Stimulated activated CD4-positive, alpha-beta T cell treated with anti-CD3 and anti-CD28 coated beads, Interleukin-15, amount 100 ng/mL, for 1 hour (primary cell): ENCODE measurements around the gene SPDYA.
"Not testable (repeated sequence)": the region's sequence is repeated elsewhere in the genome, so short reads cannot be mapped to it uniquely, and the experiment has no call there.

Source experiments
- DNase-seq, 2 donors: peaks; one replicate each; pipeline ENCODE4 v3.0.0-alpha.2; 2020; ENCODE audit warnings: low read depth in 1 of 2, low spot score in 1 of 2

The SPDYA gene

DNA sequence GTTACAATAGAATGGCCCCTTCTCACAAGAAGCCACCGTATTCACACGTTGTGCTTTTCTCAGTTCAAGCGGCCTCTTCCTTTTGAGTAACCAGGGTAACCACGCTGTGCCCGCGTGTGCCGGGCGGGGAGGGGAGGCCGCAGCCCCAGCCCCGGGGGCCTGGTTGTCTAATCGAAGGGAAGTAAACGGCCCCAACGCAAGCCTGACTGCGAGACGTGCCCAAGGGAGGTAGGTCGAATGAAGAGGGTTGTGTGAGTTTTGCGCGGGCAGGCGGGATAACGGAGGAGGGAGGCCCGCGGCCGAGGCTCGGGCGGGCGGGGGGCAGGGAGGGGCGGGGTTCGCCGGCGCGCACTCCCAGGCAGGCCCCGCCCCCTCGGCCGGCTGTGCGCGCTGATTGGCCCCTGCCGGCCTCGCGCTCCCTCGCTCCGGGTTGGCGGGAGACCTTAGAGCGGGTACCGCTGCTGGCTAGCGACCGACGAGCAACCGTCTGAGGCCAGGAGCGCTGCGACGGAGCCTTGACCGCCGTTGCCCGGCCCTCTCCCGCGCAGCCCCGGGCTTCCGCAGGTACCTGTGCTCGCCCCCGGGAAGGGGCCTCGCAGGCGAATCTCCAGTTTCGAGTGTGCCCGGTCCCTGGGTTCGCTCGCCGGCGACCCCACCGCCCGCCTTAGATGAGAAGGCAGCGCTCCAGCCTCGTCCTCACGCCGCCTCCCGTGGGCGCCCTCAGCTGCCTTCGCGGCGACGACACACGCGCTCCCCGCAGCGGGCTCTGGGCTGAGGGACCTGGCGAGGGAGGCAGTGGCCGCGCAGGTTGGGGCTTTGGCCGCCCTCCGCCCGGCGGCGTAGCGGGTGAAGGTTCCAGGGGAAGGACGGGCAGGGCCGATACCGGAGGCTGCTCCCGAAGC, at the start of gene SPDYA:
TSS of gene SPDYA (plus strand) at position 451 of the 902 bp plus-strand sequence. CDS start 5,181 bp downstream, outside the sequence.
- DNase-seq, result peak; percentile 65 to 71

DNA sequence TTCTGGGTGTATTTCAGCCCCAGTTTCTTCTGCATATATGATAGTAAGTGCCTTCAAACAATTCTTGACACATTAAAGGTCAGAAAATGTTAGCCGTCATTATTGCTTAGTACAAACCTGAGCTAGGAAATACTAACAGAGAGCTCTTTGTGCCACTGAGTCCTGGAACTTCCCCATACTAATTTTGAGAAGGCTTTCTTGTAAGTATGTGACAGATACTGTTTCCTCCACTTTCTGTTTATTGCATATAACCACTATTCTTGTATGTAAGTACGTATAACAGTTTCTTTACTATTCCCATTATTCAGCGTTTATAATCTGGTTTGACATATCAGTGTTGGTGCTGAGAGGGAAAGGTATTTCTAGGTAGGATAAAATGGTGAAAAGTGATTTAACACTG, 49.2 kb upstream of the SPDYA start:
- no peak for DNase-seq

DNA sequence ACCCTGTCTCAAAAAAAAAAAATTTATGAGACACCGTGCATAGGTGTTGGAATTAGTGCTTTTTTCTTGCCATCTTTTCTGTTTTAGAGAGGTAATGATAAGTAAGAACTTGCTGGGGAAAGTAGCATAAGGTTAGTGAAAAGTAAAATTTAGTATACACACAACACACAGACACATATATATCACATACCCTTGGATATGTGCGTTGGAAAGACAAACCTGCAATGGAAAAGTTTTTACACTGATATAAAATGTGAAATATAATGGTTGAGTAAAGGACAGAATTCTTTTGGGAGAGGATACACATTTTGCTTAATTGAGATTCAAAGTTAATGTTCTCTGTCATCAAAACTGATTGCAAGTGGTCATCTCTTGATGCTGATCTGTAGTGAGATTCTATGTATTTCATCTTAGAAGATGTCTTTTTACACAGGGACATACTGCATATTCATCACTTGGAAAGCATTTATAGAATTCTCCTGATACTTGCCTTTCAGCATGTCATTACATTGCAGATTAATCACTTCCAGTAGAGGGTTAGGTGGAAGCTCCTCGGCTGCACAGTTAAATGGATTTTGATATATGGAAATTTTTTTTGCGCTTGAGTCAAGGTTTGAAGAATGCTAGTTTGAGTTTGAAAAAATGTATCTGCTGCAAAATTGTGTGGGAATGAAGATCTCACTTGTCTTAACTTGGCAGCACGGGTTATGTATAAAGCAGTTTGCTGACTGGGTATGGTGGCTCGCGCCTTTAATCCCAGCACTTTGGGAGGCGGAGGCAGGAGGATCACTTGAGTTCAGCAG, 45.5 kb upstream of the SPDYA start:
- DNase-seq, result no peak

DNA sequence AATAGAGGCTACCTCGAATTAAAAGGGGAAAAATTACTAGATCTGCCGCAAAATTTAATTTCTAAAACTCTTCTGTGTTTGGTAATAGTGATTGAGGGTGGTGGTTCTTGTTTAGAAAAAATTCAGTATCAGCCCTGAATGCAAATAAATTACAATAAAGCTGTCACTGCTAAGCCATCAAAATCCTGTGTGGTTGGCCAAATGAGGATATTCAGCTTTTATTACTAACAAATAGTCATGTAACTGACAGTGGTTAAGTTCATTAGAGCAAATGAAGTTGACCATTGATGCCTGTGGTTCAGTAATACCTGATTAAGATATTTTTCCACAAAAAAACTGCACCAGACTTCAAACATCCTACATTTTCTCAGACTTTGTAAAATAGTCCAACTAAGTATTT, 44.6 kb upstream of the SPDYA start:
- no peak for DNase-seq

DNA sequence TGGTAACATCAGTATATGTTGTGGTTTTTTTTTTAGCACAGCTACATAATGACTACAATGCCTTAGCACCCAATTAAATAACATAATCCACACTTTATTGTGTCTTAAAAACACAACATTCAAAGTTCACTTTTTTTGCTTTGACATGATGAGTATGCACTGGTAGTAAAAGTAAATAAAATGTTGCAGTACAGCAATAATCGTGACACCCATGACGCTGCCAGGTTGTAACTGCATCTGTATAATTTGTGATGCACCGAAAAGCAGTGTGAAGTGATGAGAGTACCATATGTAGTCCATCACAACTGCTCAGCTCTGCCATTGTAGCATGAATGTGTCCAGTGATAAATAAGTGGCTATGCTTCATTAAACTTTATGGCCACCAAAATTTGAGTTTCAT, 43.3 kb upstream of the SPDYA start:
- DNase-seq, result no peak

DNA sequence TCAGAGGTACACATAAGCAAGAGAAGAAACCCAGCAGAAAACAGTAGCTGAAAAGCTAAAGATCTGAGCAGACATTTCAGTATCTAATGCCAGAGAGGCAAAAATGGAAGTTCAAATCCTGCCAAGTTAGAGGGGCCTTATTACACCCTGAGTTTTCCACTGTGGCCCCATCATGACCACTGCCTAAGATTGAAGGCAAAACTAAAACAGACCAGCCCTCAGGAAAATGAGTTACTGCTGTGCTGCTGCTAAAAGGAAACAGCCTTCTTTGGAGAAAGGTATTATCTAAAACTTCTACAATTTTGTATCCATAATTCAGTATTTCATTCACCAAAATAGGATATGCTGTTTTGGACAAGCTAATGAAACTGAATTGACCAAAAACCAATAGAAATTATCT, 42.2 kb upstream of the SPDYA start:
- no peak for DNase-seq

DNA sequence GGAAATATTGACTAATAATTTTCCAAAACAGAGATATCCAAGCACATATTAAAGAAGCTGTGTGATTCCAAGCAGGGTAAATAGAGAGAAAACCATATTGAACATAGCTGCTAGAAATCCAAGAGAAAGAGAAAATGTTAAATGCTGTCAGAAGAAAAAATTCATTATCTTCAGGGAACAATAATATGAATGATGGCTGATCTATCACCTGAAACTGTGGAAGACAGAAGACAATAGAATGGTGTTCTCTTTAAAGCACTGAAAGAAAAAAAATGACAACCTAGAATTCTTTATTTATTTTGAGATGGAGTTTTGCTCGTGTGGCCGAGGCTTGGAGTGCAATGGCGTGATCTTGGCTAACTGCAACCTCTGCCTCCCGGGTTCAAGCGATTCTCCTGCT, 41.7 kb upstream of the SPDYA start:
- no peak for DNase-seq

DNA sequence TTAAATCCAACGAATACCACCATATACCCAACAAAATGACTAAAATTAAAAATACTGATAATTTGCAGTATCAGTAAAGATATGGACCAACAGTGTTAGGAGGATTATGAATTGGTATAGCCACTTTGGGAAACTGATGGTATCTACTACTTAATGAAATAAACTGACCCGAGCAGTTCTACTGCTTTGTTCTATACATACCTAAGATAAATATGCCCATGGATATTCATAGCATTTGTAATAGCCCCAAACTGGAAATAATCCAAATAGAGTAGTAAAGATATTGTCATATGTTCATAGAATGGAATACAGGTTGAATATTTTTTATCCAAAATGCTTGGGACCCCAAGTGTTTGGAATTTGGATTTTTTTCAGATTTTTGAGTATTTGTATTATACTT, 38.3 kb upstream of the SPDYA start:
- no peak for DNase-seq

DNA sequence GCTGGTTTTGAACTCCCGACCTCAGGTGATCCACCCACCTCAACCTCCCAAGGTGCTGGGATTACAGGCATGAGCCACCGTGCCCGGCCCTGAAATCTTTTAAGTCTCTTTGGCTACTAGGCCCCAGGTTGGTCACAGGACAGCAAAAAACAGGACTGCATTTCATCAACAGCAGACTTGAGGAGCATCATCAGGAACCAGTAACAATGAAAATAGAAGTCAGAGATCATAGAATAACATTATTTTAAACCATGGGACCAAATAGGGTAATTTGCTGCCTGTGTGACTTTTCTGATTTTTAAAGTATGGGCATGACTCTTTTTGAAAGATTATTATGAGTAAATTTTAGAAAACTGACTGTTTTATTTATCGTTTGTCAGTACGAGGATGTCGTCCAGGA, 34.2 kb upstream of the SPDYA start:
- DNase-seq, result no peak

DNA sequence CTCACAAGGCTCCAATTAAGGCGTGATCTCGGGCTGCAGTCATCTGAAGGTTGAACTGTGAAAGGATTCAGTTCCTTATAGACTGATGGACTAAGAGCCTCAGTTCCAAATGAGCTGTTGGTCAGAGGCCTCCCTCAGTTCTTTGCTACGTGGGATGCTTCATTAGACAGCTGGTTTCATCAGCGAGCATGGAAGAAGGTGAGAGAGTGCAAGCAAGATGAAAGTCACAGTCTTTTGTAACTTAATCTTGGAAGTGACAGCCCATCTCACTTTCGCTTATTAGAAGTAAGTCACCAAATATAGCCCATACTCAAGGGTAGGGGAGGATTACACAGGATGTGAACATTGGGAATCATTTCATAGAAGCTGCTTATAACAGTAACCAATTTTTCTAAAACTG, 32.2 kb upstream of the SPDYA start:
- no peak for DNase-seq

DNA sequence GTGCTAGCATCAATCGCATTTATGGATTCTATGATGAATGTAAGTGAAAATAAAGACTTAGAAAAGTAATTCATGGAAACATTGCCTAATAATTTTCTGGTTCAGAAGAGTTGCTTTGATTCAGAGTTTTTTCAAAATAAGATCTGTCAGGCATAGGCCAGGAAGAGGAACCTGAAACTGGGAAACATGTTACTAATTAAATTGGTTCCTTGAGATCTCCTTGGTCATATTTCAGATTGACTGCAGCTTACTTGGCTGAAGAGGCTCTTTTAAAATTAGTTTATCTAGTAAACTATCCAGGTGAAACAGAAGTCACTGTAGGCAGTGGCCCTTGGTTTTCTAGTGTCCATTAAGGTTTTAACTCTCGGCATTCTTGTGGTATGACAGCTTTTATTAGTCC, 31.6 kb upstream of the SPDYA start:
- DNase-seq, result no peak

DNA sequence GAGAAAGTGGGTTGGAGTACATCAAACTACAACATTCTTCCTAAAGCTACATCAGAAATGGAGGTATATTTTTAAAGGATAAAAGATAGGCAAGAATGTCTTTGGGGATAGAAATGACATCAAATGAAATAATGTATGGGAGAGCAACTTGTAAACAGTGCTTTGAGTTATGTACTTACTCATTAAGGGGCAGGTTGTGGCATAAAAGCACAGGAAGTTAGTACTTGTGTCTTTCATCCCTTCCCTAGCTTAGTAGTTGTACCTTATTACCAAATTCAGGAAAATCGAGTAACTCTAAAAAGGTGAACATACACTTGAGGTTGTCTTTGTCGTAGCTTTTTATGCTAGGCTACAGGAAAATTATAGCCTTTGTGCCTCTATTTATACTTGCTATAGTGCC, 30.1 kb upstream of the SPDYA start:
- DNase-seq, result no peak

DNA sequence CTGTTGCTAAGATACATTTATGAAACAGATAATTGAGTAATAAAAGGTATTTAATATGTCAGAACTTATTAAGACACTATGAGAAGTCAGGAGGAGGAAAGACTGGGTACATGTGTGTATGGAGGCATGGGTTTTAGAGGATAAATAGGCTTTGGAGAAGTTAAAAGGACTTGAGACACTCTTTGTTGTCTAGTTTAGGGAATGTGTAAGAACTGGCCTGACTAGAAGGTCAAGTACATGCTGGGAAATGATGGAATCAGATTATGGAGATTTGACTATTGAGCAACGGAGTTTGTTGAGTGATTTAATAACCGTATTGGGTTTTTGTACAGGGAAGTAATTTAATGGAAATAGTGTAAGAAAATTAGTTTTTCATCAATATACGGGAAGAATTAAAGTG, 28.2 kb upstream of the SPDYA start:
- no peak for DNase-seq

DNA sequence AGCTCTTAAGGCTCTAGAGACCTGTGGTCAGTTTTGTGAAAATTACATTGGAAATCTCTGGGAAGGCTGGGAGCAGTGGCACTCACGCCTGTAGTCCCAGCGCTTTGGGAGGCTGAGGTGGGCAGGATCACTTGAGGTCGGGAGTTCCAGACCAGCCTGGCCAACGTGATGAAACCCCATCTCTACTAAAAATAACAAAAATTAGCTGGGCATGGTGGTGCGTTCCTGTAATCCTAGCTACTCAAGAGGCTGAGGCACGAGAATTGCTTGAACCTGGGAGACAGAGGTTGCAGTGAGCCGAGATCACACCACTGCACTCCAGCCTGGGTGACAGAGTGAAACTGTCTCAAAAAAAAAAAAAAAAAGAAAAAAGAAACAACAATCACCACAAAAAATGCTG, 26.1 kb upstream of the SPDYA start:
- DNase-seq, result not testable (repeated sequence)

DNA sequence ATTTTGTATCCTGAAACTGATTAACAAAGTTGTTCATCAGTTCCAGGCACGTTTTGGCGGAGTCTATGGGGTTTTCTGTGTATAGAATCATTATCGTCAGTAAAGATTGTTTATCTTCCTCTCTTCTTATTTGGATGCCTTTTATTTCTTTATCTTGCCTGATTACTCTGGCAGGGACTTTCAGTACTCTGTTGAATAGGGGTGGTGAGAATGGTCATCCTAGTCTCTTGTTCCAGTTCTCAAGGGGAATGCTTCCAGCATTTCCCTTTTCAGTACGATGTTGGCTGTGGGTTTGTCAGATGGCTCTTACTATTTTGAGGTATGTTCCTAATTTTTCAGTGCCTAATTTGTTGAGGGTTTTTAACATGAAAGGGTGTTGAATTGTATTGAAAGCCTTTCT, 14.0 kb upstream of the SPDYA start:
- DNase-seq, result no peak

DNA sequence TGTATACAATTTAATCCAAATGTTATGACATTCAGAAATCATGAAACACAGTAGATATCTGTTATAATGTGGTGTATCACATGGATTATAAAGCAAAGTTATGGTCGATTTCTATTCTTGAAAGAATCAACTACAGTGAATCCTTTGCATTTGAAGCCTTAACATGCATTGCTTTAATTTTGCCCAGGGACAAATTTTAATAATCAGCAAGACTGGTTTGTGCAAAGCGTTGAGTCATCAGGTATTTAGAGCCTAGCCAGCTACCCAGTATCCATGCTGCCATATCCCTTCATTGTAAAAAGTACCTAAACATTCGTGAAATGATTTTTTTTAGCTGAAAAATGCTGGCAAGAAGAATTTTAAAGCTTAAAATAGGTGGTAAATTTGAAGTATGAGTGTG, 8.9 kb upstream of the SPDYA start:
- no peak for DNase-seq

DNA sequence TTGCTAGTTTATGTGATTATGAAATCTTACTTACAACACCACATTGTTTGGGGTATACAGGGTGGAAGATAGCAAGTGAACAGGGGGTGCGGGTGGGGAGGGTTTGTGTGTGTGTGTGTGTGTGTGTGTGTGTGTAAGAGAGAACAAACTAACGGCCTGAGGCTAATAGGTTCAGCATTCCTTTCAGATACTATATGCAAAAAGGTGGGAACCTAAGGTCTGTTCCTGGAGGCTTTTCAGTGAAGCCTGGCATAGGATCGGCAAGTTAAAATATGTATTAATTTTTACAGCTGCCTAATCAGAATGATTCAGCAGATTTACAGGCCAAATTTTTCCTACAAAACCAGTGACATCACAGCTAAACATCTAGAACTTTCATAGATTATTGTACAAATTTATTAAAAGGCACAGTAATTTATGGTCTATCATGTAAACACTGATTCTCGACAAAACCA, 7.6 kb upstream of the SPDYA start:
- no peak for DNase-seq

DNA sequence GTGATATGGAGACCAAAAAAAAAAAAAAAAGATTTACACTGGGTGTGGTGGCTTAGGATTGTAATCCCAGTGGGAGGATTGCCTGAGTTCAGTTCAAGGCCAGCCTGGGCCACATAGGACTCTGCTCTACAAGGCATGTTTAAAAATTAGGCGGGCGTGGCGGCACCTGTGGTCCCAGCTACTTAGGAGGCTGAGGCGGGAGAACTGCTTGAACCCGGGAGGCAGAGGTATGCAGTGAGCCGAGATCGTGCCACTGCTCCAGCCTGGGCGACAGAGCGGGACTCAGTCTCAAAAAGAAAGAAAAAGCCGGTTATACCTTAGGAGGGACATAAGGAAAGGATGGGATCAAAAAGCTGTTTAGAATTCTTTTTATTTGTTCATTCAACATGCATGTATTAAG, 707 bp upstream of the SPDYA start:
- DNase-seq, result no peak

DNA sequence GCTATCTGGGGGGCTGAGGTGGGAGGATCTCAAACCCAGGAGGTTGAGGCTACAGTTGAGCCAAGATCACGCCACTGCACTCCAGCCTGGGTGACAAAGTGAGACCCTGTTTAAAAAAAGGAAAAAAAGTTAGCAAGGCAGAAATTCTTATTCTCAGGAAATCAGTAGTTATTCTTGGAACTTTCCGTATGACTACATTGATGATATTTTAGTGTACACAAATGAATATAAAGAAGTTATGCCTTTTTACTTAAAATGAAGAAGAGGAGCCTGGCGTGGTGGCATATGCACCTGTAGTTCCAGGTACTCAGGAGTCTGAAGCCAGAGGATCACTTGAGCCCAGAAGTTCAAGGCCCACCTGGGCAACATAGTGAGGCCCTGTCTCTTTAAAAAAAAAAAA, 7.4 kb downstream of the SPDYA start:
- DNase-seq, result no peak

DNA sequence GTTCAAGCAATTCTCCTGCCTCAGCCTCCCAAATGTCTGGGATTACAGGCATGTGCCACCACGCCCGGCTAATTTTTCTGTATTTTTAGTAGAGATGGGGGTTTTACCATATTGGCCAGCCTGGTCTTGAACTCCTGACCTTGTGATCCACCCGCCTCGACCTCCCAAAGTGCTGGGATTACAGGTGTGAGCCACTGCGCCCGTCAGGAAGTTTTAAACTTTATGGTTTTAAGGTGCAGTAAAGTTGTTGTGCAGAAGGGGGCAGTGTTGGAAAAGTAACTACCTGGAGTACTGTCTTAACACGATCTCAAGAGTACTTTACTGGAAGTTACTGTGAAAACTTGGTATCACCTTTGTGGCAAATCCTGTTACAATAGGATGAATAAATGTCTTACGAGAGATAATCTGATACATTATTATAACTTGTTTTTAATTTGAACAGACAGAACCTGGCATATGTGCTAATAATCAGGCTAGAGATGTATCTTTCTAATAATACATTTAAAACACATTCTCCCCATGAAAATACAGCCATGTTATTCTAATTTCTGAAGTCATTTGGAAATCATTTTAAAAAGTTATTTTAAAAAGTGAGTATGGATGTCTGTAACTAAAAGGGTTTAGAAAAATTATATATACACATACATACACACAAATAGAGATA, 10.8 kb downstream of the SPDYA start:
- peak in 1 of 2 donors; percentile 10 for DNase-seq

DNA sequence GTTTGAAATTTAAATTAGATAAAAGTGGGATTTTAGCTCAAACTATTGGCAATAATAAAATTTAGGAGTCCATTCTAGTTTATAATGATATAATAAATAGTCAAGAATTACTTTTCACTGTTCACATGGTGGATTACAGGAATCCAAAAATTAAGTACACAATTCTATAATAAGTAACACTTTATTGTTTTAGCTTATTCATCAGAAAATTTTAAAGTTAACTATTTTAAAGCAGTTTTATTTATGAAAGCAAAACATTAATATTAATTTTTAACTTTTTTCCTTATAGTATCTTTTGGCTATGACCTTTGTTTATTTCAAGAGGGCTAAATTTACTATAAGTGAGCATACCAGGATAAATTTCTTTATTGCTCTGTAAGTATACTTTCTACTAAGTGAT, 11.4 kb downstream of the SPDYA start:
- DNase-seq, result no peak

DNA sequence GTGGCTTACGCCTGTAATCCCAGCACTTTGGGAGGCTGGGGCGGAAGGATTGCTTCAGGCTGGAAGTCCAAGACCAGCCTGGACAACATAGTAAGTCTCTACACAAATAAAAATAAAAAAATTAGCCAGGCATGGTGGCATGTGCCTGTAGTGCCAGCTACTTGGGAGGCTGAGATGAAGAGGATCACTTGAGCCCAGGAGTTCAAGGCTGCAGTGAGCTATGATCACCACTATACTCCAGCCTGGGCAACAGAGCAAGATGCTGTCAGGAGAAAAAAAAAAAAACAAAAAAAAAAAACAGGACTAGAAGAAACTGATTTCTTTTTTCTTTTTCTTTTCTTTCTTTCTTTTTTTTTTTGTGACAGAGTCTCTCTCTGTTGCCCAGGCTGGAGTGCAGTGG, 13.6 kb downstream of the SPDYA start:
- no peak for DNase-seq
